ENCODE results near the gene TMEM132D. TPM values are rescaled to one million over a fixed set of nuclear protein-coding genes. Genes with fewer than 3 reads are reported as not detected.
"Not testable (repeated sequence)": the region's sequence is repeated elsewhere in the genome, so short reads cannot be mapped to it uniquely, and the experiment has no call there.

The TMEM132D gene
- total RNA-seq, 1 donor from 2014 or later: 15.2 TPM

DNA sequence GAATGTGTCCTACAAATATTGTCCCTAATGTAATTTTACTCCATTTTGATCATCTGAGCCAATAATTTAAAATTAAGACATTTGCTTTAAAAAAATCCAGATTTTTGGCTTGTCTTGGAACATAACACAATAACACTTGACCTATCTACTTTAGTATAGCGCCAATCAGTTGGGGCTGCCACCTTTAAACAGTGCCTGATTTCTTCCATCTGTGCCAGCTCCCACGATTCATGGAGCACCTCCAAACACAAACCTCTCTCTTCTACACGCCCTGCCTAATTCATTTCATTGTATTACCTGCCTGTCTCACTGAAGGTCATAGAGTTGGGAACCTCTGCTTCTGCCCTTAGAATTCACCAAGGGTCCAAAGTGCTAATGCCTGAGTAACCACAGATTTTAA, 352.4 kb downstream of the TMEM132D start:
- H3K9me3 Mint-ChIP-seq (ENCODE audit: unreplicated experiment): peaks cover 44% of the 10 kb centered on the region
- no peaks in the 10 kb centered on the region for H3K27me3 Mint-ChIP-seq (ENCODE audit: unreplicated experiment)
- TF ChIP-seq, protein P1, sequence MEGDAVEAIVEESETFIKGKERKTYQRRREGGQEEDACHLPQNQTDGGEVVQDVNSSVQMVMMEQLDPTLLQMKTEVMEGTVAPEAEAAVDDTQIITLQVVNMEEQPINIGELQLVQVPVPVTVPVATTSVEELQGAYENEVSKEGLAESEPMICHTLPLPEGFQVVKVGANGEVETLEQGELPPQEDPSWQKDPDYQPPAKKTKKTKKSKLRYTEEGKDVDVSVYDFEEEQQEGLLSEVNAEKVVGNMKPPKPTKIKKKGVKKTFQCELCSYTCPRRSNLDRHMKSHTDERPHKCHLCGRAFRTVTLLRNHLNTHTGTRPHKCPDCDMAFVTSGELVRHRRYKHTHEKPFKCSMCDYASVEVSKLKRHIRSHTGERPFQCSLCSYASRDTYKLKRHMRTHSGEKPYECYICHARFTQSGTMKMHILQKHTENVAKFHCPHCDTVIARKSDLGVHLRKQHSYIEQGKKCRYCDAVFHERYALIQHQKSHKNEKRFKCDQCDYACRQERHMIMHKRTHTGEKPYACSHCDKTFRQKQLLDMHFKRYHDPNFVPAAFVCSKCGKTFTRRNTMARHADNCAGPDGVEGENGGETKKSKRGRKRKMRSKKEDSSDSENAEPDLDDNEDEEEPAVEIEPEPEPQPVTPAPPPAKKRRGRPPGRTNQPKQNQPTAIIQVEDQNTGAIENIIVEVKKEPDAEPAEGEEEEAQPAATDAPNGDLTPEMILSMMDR (IDR thresholded peaks at IDR 0.05): no peak
- H3K4me1 Mint-ChIP-seq (ENCODE audit: unreplicated experiment): peaks cover 3% of the 10 kb centered on the region
- no peak overlapping the region for H3K27ac Mint-ChIP-seq (ENCODE audit: unreplicated experiment)
- no peak overlapping the region for H3K4me3 Mint-ChIP-seq (ENCODE audit: unreplicated experiment)
- H3K36me3 Mint-ChIP-seq (ENCODE audit: unreplicated experiment): no peaks in the 10 kb centered on the region
- no peak for DNase-seq (ENCODE audit: extremely low spot score, unreplicated experiment)

DNA sequence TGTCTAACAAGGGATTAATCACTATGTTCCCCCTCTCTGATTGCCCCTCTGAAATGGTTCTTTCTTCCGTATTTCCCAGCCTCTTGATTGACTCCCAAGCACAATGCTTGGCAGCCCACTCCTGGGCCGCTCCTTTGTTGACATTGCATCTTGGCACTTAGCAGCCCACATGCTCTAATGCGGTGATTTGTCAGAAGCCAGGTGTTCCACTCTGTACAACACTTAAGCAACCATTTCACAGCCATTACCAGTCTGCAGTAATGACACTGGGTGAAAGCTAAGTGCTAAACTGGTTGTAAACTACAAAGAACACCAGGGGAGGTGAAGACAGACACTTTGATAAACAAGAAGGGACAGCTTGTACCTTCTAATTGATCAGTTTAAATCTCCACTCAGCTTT, 353.5 kb downstream of the TMEM132D start:
- Mint-ChIP-seq H3K9me3 (ENCODE audit: unreplicated experiment) (peaks cover 44% of the 10 kb centered on the region), H3K27me3 (ENCODE audit: unreplicated experiment) (no peaks in the 10 kb centered on the region), H3K4me3 (ENCODE audit: unreplicated experiment) (no peak overlapping the region), H3K27ac (ENCODE audit: unreplicated experiment) (no peak overlapping the region), H3K4me1 (ENCODE audit: unreplicated experiment) (peaks cover 3% of the 10 kb centered on the region), H3K36me3 (ENCODE audit: unreplicated experiment) (peaks cover 3% of the 10 kb centered on the region)
- TF ChIP-seq, protein P1 (IDR thresholded peaks at IDR 0.05): no peak
- no peak for DNase-seq (ENCODE audit: extremely low spot score, unreplicated experiment)

DNA sequence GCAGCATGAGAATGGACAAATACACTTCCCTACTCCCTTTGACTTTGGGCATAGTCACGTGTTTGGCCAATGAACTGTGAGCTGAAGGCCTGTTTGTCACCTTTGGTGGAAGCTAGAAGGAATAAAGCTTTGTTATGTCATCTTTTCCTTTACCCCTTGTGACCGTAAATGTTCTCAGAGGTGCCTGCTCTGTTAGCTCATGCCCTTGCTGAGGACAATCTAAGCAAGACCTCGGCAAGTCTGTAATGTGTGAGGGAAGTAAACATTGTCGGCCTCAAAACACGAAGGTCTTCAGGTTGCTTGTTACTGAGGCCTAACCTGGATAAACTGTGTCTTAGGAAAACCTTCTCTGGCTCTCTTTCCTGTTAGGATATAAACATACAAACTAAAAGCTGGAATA, 354.2 kb downstream of the TMEM132D start:
- DNase-seq (ENCODE audit: extremely low spot score, unreplicated experiment): no peak
- H3K27me3 Mint-ChIP-seq (ENCODE audit: unreplicated experiment): no peaks in the 10 kb centered on the region
- peaks cover 44% of the 10 kb centered on the region for H3K9me3 Mint-ChIP-seq (ENCODE audit: unreplicated experiment)
- no peak overlapping the region for H3K27ac Mint-ChIP-seq (ENCODE audit: unreplicated experiment)
- H3K4me3 Mint-ChIP-seq (ENCODE audit: unreplicated experiment): no peak overlapping the region
- peaks cover 3% of the 10 kb centered on the region for H3K36me3 Mint-ChIP-seq (ENCODE audit: unreplicated experiment)
- peaks cover 3% of the 10 kb centered on the region for H3K4me1 Mint-ChIP-seq (ENCODE audit: unreplicated experiment)
- TF ChIP-seq, protein P1 (IDR thresholded peaks at IDR 0.05): no peak

DNA sequence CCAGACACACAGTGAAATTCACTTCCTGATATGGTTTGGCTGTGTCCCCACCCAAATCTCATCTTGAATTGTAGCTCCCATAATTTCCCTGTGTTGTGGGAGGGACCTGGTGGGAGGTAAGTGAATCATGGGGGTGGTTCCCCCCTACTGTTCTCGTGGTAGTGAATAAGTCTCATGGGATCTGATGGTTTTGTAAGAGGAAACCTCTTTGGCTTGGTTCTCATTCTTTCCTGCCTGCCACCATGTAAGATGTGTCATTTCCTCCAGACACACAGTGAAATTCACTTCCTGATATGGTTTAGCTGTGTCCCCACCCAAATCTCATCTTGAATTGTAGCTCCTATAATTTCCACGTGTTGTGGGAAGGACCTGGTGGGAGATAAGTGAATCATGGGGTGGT, 354.8 kb downstream of the TMEM132D start:
- not testable (repeated sequence) for H3K4me1 Mint-ChIP-seq (ENCODE audit: unreplicated experiment); H3K36me3 Mint-ChIP-seq (ENCODE audit: unreplicated experiment); H3K27ac Mint-ChIP-seq (ENCODE audit: unreplicated experiment); H3K27me3 Mint-ChIP-seq (ENCODE audit: unreplicated experiment); DNase-seq (ENCODE audit: extremely low spot score, unreplicated experiment); H3K4me3 Mint-ChIP-seq (ENCODE audit: unreplicated experiment)
- peaks cover 44% of the 10 kb centered on the region for H3K9me3 Mint-ChIP-seq (ENCODE audit: unreplicated experiment)

DNA sequence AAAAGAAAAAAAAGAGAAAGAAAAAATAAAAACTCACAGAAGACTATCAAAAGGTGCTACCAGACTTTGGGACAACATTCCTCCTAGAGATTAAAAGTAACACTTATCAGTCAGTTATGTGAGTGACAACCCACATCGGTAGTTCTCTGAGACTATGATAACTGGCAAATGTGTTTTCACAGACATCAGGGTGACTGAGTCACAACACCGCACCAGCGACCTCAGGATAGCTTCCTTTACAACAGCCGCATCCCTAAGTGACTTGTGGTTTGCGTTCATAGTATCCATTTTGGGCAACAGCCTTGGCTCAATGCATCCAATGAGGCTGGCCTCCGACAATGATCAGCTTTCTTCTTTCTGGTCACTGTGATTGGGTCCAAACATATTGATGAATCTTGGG, 359.1 kb downstream of the TMEM132D start:
- peaks cover 24% of the 10 kb centered on the region for H3K9me3 Mint-ChIP-seq (ENCODE audit: unreplicated experiment)
- no peak overlapping the region for H3K4me3 Mint-ChIP-seq (ENCODE audit: unreplicated experiment)
- no peaks in the 10 kb centered on the region for H3K27me3 Mint-ChIP-seq (ENCODE audit: unreplicated experiment)
- H3K4me1 Mint-ChIP-seq (ENCODE audit: unreplicated experiment): peaks cover 4% of the 10 kb centered on the region
- TF ChIP-seq, protein P1 (IDR thresholded peaks at IDR 0.05): no peak
- no peak overlapping the region for H3K27ac Mint-ChIP-seq (ENCODE audit: unreplicated experiment)
- DNase-seq (ENCODE audit: extremely low spot score, unreplicated experiment): no peak
- H3K36me3 Mint-ChIP-seq (ENCODE audit: unreplicated experiment): peaks cover 3% of the 10 kb centered on the region

DNA sequence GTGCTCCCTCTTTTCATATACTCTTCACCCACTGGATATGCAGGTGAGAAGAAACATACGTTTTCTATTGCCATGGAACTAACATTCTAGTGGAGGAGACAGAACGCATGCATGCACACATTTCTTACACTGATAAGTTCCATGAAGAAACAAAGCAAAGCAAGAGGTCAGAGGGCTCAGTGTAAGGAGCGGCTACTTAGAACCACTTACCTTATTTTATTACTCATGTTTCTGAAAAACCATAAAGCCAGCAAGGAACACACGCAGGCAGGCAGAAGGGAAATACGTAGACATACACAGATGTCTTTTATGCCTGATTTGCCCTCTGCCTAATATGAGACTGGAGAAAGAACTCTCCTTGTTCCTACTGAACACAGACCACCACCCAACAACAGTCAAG, 362.9 kb downstream of the TMEM132D start:
- DNase-seq (ENCODE audit: extremely low spot score, unreplicated experiment): no peak
- no peak overlapping the region for H3K27ac Mint-ChIP-seq (ENCODE audit: unreplicated experiment)
- H3K4me3 Mint-ChIP-seq (ENCODE audit: unreplicated experiment): no peak overlapping the region
- H3K4me1 Mint-ChIP-seq (ENCODE audit: unreplicated experiment): peaks cover 4% of the 10 kb centered on the region
- no peaks in the 10 kb centered on the region for H3K27me3 Mint-ChIP-seq (ENCODE audit: unreplicated experiment)
- peaks cover 3% of the 10 kb centered on the region for H3K36me3 Mint-ChIP-seq (ENCODE audit: unreplicated experiment)
- TF ChIP-seq, protein P1 (IDR thresholded peaks at IDR 0.05): no peak
- peaks cover 8% of the 10 kb centered on the region for H3K9me3 Mint-ChIP-seq (ENCODE audit: unreplicated experiment)
